ENCODE data around the gene MLST8. TPM values are rescaled to one million over a fixed set of nuclear protein-coding genes. Genes with fewer than 3 reads are reported as not detected.

The MLST8 gene
- total and polyA plus RNA-seq, 2 of the 8 experiments (the other 6 are each of a cell fraction or from before 2014, with no cell fraction given), result 67.6 to 321 TPM

DNA sequence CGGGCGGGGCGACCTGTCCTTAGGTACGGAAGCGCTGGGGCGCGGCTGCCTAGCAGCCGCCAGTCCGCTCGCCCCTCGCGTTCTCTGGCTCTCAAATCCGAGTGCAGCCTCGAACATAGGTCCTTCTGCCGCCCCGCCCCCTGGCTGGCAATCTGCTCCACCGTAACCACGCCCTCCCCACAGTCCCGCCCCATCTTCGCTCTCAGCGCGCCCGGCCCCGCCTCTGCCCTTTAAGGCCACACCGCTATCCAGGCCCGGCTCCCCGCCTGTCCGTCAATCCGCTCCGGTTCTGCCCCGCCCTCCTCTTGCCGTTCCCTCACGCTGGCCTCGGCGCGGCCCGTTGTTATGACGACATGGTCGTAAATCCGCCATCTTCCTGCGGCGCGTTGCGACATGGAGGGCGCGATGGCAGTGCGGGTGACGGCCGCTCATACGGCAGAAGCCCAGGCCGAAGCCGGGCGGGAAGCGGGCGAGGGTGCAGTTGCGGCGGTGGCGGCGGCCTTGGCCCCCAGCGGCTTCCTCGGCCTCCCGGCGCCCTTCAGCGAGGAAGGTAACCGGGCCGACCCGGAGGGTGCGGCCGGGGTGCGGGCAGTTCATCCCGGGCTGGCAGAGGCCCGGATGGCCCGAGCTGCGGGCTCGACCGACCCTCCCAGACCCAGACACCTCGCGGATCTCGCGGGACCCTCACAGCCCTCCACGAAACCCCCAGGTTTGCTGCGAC, 18.1 kb downstream of the MLST8 start, which contains the start of gene E4F1 (continued):
- TF ChIP-seq RNF2 (IDR thresholded peaks at IDR 0.05; ENCODE audit: borderline replicate concordance, low read depth, low read length, missing control alignments, poor library complexity, severe bottlenecking) (no peak), KDM1A (IDR thresholded peaks at IDR 0.05; ENCODE audit: borderline replicate concordance, low read length) (no peak), JUN (IDR thresholded peaks at IDR 0.05; ENCODE audit: low read depth, low read length) (no peak), SRF (IDR thresholded peaks at IDR 0.05; ENCODE audit: low read depth, low read length) (no peak), RBBP5 (IDR thresholded peaks at IDR 0.05; ENCODE audit: borderline replicate concordance, low read depth, low read length) (no peak), NRF1 (IDR thresholded peaks at IDR 0.05; ENCODE audit: low read depth, low read length) (no peak), SAP30 (IDR thresholded peaks at IDR 0.05; ENCODE audit: insufficient read depth, insufficient replicate concordance, low read length) (no peak), SIX5 (IDR thresholded peaks at IDR 0.05; ENCODE audit: low read depth, low read length) (no peak), GTF2F1 (IDR thresholded peaks at IDR 0.05; ENCODE audit: borderline replicate concordance, low read depth, low read length) (no peak), TBP (IDR thresholded peaks at IDR 0.05; ENCODE audit: low read depth, low read length) (peak; percentile 89), ASH2L (IDR thresholded peaks at IDR 0.05; ENCODE audit: low read length) (no peak), KDM5A (IDR thresholded peaks at IDR 0.05; ENCODE audit: low read length) (no peak), RXRA (IDR thresholded peaks at IDR 0.05; ENCODE audit: insufficient read depth, low read depth, low read length) (no peak), BRCA1 (IDR thresholded peaks at IDR 0.05; ENCODE audit: low read depth, low read length) (no peak; the same call in 1 of the 2 replicates), JUND (IDR thresholded peaks at IDR 0.05; ENCODE audit: low read length) (no peak)
- TF ChIP-seq, protein P1, sequence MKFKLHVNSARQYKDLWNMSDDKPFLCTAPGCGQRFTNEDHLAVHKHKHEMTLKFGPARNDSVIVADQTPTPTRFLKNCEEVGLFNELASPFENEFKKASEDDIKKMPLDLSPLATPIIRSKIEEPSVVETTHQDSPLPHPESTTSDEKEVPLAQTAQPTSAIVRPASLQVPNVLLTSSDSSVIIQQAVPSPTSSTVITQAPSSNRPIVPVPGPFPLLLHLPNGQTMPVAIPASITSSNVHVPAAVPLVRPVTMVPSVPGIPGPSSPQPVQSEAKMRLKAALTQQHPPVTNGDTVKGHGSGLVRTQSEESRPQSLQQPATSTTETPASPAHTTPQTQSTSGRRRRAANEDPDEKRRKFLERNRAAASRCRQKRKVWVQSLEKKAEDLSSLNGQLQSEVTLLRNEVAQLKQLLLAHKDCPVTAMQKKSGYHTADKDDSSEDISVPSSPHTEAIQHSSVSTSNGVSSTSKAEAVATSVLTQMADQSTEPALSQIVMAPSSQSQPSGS (IDR thresholded peaks at IDR 0.05; ENCODE audit: low read length), result no peak
- TF ChIP-seq, protein P2, sequence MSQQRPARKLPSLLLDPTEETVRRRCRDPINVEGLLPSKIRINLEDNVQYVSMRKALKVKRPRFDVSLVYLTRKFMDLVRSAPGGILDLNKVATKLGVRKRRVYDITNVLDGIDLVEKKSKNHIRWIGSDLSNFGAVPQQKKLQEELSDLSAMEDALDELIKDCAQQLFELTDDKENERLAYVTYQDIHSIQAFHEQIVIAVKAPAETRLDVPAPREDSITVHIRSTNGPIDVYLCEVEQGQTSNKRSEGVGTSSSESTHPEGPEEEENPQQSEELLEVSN (IDR thresholded peaks at IDR 0.05), result no peak

All from H1 (cell line).